SJCRH30 (cell line): Measurements from ENCODE around the gene LHPP. TPM values are rescaled to one million over a fixed set of nuclear protein-coding genes. Genes with fewer than 3 reads are reported as not detected.

Source experiments
- DNase-seq, 2 experiments: peaks; one replicate each; pipeline ENCODE4 v3.0.0-alpha.2; 2015 to 2020
- H3K27ac ChIP-seq: fragments of 250-450 bp; sonication (Bioruptor Pico); 2 replicates; pipeline ENCODE4 v1.5.1; 2020; ENCODE audit warnings: mild to moderate bottlenecking, moderate library complexity
- H3K27me3 ChIP-seq: fragments of 250-450 bp; sonication (Bioruptor Pico); 2 replicates; pipeline ENCODE4 v1.5.1; 2020; ENCODE audit warnings: mild to moderate bottlenecking, moderate library complexity
- H3K36me3 ChIP-seq: fragments of 250-450 bp; sonication (Bioruptor Pico); 2 replicates; pipeline ENCODE4 v1.5.1; 2020; ENCODE audit warnings: mild to moderate bottlenecking, moderate library complexity
- H3K4me1 ChIP-seq: fragments of 250-450 bp; sonication (Bioruptor Pico); 2 replicates; pipeline ENCODE4 v1.5.1; 2020; ENCODE audit warnings: mild to moderate bottlenecking, moderate library complexity
- H3K4me3 ChIP-seq: fragments of 250-450 bp; sonication (Bioruptor Pico); 2 replicates; pipeline ENCODE4 v1.5.1; 2020; ENCODE audit warnings: mild to moderate bottlenecking, moderate library complexity
- H3K9me3 ChIP-seq: fragments of 250-450 bp; sonication (Bioruptor Pico); replicated peaks from 2 replicates; pipeline ENCODE4 v1.5.1; 2020; ENCODE audit warnings: mild to moderate bottlenecking, moderate library complexity
- total RNA-seq: library from RNA; depleted of rRNA; stranded (reverse); fragments of >200 nt; shearing (Covaris generic); gene quantifications from 2 replicates; pipeline ENCODE4 v1.2.3, GENCODE V29; 2014; rRNA removed

Gene LHPP
- total RNA-seq, 1 experiment from 2014 or later: 2.9 TPM

GRCh38 chr10:124655191-124656112 lies 193.8 kb downstream of the LHPP start:
- H3K36me3 ChIP-seq: no peaks in the 10 kb centered on the region
- no peak overlapping the region for H3K27ac ChIP-seq
- H3K9me3 ChIP-seq: no peaks in the 10 kb centered on the region
- H3K4me3 ChIP-seq: no peak overlapping the region
- DNase-seq: no peak
- peaks cover 20% of the 10 kb centered on the region for H3K4me1 ChIP-seq
- H3K27me3 ChIP-seq: no peaks in the 10 kb centered on the region

DNA sequence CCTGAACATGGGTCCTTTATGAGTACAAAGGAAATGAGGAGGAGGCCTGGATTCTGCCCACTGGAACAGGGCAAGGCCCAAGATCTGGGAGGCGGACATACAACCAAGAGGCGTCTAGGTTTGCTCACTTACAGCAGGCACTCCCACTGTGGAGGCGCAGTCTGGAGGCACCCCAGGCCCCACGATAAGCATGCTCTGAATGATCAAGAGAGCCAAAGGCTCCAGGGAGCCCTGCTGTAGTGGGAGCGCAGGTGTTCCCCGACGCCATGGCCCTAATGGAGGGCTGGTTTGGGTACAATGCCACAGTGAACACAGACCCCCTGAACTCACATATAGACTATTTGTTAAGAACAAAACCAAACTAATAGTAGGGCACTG lies 194.5 kb downstream of the LHPP start:
- Histone ChIP-seq H3K9me3 (no peaks in the 10 kb centered on the region), H3K4me3 (no peak overlapping the region), H3K4me1 (peaks cover 15% of the 10 kb centered on the region), H3K27me3 (no peaks in the 10 kb centered on the region), H3K27ac (no peak overlapping the region), H3K36me3 (no peaks in the 10 kb centered on the region)
- no peak for DNase-seq

DNA sequence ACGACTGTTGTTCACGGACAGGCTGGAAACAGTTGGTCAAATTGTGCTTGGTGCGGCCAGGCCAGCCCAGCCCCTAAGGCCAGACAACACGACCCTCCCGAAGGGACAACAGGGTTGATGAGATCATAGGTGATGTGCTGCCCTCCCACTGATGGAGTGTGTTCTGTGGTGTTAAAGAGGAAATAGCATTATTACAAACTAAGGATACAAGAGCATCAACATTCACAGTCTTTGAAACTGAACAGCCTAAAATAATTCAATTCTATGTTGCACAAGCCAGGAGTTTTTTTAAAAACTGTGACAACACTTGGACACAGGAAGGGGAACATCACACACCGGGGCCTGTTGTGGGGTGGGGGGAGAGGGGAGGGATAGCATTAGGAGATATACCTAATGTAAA lies 194.9 kb downstream of the LHPP start:
- Histone ChIP-seq H3K4me3 (no peak overlapping the region), H3K27ac (no peak overlapping the region), H3K27me3 (no peaks in the 10 kb centered on the region), H3K9me3 (no peaks in the 10 kb centered on the region), H3K4me1 (peaks cover 11% of the 10 kb centered on the region), H3K36me3 (no peaks in the 10 kb centered on the region)
- no peak for DNase-seq

DNA sequence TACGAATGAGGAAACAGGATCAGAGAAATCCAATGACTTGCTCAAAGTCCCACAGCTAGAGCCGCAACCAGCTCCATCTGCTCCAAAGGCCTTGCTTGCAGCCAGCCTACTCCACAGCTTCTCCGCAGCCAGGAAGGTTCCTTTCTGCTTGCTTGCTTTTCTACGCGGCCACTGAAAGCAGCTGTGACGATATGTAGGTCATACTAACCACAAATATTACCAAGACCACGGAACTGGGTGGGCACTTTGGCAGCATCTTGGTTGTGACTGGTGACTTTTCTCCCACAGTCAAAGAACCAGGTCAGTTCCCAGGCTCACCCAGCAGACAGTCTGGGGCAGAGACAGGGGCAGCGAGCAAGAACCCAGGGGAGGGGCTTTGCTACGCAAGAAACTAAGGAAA lies 196.2 kb downstream of the LHPP start:
- H3K36me3 ChIP-seq: no peaks in the 10 kb centered on the region
- H3K27me3 ChIP-seq: no peaks in the 10 kb centered on the region
- peak; percentile 60 to 69 for DNase-seq
- no peak overlapping the region for H3K4me3 ChIP-seq
- H3K9me3 ChIP-seq: no peaks in the 10 kb centered on the region
- H3K4me1 ChIP-seq: peaks cover 11% of the 10 kb centered on the region
- H3K27ac ChIP-seq: peak overlapping the region; percentile 28

DNA sequence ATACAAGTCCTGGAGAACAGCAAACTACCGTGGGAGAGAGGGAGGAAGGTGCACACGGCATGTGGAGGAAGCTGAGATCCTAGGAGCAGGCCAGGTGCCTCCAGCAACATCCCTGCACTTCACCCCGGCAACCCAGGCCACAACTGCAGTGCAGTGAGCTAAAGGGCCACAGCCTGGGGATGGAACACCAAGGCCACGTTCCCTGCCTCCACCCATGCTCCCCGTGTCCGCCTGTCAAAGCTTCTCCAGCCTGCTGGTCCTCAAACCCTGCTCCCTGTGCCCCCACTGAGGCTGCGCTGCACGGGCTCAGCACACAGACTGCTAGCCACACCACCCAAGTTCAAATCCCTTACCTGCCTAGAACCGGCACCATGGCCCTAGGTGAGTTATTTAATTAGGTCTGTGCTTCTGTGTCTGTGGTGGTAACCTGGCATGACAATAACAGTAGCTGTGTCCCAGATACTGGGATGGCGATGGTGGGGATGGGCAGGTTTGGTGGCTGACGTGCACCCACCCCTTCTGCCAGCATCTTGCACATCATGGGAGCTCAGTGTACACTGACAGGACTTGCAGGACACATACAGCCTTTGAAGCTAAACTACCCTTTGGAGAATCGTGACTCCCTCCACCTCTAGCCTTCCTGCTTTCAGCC lies 197.1 kb downstream of the LHPP start:
- Histone ChIP-seq H3K9me3 (no peaks in the 10 kb centered on the region), H3K27me3 (no peaks in the 10 kb centered on the region), H3K4me3 (no peak overlapping the region), H3K36me3 (no peaks in the 10 kb centered on the region), H3K27ac (no peak overlapping the region), H3K4me1 (peaks cover 11% of the 10 kb centered on the region)
- no peak for DNase-seq

DNA sequence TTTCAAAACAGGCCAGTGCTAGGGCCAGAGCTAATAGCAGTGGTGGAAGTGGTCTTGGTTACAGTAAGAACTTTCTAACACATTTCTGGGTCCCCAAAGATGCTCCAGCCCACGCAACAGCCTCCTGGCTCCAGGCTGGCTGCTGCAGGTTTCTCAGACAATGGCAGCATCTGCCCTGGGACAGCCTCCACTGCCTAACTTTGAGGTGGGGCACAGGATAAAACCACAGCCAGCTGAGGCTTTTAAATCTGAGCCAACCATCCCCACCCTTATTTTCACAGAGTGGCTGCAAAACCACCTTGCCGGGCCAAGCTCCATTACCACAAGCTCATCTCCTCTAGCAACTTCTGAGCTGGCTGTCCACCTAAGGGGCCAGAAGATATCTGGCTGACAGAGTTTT lies 197.8 kb downstream of the LHPP start:
- Histone ChIP-seq H3K27me3 (no peaks in the 10 kb centered on the region), H3K4me1 (peaks cover 11% of the 10 kb centered on the region)
- DNase-seq: no peak

DNA sequence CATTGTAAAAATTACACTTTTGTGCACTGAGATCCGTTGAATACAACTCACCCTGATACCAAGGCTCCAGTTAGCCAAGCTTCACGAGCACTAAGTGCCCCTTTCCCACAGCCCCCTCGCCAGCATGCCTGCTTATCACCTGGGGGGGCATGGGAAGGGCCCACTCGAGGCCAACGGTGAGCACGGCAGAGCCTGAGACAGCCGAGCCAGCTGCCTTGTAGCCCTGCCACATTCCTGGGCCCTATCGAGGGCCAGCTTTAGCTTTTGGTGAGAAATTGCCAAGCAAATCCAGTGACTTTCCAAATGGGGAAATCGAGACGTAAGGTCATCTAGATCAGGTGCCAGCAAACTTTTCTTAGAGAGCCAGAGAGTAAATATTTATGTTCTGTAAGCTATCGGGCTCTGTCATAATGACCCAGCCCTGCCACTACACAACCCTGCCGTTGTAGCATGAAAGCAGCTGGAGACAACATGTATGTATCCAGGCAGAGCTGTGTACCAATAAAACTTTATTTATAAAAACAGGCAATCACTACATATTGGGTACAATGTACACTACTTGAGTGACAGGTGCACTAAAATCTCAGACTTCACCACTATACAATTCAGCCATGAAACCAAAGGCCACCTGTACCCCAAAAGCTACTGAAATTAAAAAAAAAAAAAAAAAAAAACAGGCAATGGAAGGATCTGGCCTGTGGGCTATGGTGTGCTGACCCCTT lies 198.9 kb downstream of the LHPP start:
- Histone ChIP-seq H3K27ac (no peak overlapping the region), H3K4me3 (no peak overlapping the region), H3K27me3 (no peaks in the 10 kb centered on the region), H3K9me3 (no peaks in the 10 kb centered on the region), H3K4me1 (peaks cover 11% of the 10 kb centered on the region), H3K36me3 (no peaks in the 10 kb centered on the region)
- no peak for DNase-seq

More for the DNA sequence above, 197.8 kb downstream of the LHPP start:
- H3K27ac ChIP-seq: no peak overlapping the region
- no peaks in the 10 kb centered on the region for H3K9me3 ChIP-seq
- no peaks in the 10 kb centered on the region for H3K36me3 ChIP-seq
- H3K4me3 ChIP-seq: no peak overlapping the region

GRCh38 chr10:124661660-124662180 lies 200.1 kb downstream of the LHPP start:
- Histone ChIP-seq H3K36me3 (no peaks in the 10 kb centered on the region), H3K4me1 (peaks cover 11% of the 10 kb centered on the region), H3K27ac (no peak overlapping the region), H3K27me3 (no peaks in the 10 kb centered on the region), H3K9me3 (no peaks in the 10 kb centered on the region), H3K4me3 (no peak overlapping the region)
- no peak for DNase-seq

DNA sequence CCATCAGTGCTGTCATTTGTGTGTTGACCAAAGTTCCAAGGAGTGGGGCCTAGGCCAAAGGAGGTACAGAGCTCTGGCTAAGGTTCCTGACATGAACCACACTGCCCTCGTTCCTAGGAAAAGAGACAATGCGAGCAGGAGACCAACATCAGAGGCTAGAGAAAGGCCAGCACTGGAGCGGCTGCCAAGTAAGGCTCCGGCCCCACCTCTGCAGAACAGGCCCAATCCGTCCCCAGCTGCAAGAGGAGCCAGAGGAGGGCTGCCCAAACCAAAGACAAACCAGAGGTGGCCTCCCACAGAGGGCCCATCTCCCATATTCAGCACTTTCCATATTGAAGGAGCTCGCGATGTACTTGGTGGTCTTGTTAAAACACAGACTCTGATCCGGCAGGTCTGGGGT lies 201.6 kb downstream of the LHPP start:
- Histone ChIP-seq H3K36me3 (no peaks in the 10 kb centered on the region), H3K27me3 (no peaks in the 10 kb centered on the region), H3K4me3 (no peak overlapping the region), H3K4me1 (peaks cover 2% of the 10 kb centered on the region), H3K27ac (no peak overlapping the region), H3K9me3 (no peaks in the 10 kb centered on the region)
- no peak for DNase-seq

Other genes starting within 250 kb of the LHPP start
- gene OAT, start 42.9 kb upstream of the LHPP start, total RNA-seq: 99.3 and 99.4 TPM in 2 replicates
- 0.24 and 0.56 TPM in 2 replicates for gene NKX1-2, start 11.8 kb upstream of the LHPP start, total RNA-seq